Measurements from ENCODE around the gene FSIP1. TPM values are rescaled to one million over a fixed set of nuclear protein-coding genes. Genes with fewer than 3 reads are reported as not detected.

FSIP1 gene
- total and polyA plus RNA-seq, 11 donors: 0.28 to 3.7 (median 0.97) TPM; not detected in 1

DNA sequence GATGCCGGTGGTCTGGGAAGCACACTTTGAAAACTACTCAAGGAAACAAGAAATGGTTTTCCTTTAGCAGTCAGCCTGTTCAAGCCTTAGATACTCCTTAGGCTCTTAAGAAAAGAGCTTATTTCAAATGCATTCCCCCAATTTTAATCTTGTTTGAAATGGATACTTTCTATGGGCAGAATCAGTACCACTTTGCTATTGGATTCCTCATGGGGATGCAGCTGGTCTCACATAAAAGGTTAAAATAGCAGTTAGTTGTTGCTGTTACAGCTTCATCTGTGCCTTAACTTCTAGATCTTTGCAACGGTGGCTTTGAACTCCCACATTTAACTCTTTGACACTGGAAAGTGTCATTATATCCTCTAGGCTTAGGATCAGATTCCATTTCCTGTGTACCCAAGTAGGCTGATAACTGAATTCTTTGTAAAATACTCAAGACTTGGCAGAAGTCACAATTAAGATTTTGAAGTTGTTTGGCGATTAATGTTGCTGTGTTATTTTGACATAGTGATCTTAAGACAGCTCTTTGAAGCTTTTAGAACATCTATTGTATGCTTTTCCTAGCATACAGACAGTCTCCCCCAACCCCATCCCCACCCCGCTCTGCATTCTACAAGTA is 199.6 kb downstream of the FSIP1 start:
- ATAC-seq (no peak), DNase-seq (no peak)
- intact Hi-C loops (cut with DNase I): loop anchor here (2.0 to 10.0 kb wide), 15 partner anchors 91 to 878 kb away; no protein-coding TSS in a partner anchor
- peak overlapping the region in 7 of 12 donors; percentile 3 to 97 (median 88) for H3K27ac ChIP-seq
- TF ChIP-seq POLR2A (IDR thresholded peaks at IDR 0.05): no peak
- TF ChIP-seq, protein P1, sequence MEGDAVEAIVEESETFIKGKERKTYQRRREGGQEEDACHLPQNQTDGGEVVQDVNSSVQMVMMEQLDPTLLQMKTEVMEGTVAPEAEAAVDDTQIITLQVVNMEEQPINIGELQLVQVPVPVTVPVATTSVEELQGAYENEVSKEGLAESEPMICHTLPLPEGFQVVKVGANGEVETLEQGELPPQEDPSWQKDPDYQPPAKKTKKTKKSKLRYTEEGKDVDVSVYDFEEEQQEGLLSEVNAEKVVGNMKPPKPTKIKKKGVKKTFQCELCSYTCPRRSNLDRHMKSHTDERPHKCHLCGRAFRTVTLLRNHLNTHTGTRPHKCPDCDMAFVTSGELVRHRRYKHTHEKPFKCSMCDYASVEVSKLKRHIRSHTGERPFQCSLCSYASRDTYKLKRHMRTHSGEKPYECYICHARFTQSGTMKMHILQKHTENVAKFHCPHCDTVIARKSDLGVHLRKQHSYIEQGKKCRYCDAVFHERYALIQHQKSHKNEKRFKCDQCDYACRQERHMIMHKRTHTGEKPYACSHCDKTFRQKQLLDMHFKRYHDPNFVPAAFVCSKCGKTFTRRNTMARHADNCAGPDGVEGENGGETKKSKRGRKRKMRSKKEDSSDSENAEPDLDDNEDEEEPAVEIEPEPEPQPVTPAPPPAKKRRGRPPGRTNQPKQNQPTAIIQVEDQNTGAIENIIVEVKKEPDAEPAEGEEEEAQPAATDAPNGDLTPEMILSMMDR (IDR thresholded peaks at IDR 0.05): peak in 1 of 12 donors; percentile 30
- H3K36me3 ChIP-seq: peaks cover 0 to 61% (median 48%) of the 10 kb centered on the region in 9 donors
- H3K4me3 ChIP-seq: peak overlapping the region in 11 of 12 donors; percentile 33 to 78 (median 65)
- H3K4me1 ChIP-seq: peaks cover 4 to 71% (median 39%) of the 10 kb centered on the region in 12 donors
- peaks cover 0 to 4% (median 0%) of the 10 kb centered on the region in 9 donors for H3K27me3 ChIP-seq
- WGBS, 4 donors: 51 to 61% (median 56%) methylated on average over 4 of the region's 4 CpGs
- no peaks in the 10 kb centered on the region for H3K9me3 ChIP-seq

- H3K4me3 ChIP-seq: peak overlapping the region; percentile 16 to 78 (median 64)
- peak in 4 of 5 donors; percentile 35 to 67 (median 50) for DNase-seq
- no peak for TF ChIP-seq POLR2A (IDR thresholded peaks at IDR 0.05)
- TF ChIP-seq, protein P1 (IDR thresholded peaks at IDR 0.05): no peak
- H3K9me3 ChIP-seq: no peaks in the 10 kb centered on the region
- intact Hi-C loops (cut with DNase I): loop anchor here (2.0 to 10.0 kb wide), 15 partner anchors 90 to 878 kb away; no protein-coding TSS in a partner anchor
- H3K27me3 ChIP-seq: peaks cover 0 to 4% (median 0%) of the 10 kb centered on the region in 9 donors
- peaks cover 0 to 54% (median 42%) of the 10 kb centered on the region in 9 donors for H3K36me3 ChIP-seq
- peaks cover 4 to 67% (median 39%) of the 10 kb centered on the region in 12 donors for H3K4me1 ChIP-seq
- WGBS, 4 donors: 60 to 65% (median 64%) methylated on average over 16 to 20 of the region's 20 CpGs
- ATAC-seq: no peak
- peak overlapping the region in 10 of 12 donors; percentile 11 to 97 (median 90) for H3K27ac ChIP-seq
These were observed 200.2 kb downstream of the FSIP1 start for GRCh38 chr15:39582286-39582976.

DNA sequence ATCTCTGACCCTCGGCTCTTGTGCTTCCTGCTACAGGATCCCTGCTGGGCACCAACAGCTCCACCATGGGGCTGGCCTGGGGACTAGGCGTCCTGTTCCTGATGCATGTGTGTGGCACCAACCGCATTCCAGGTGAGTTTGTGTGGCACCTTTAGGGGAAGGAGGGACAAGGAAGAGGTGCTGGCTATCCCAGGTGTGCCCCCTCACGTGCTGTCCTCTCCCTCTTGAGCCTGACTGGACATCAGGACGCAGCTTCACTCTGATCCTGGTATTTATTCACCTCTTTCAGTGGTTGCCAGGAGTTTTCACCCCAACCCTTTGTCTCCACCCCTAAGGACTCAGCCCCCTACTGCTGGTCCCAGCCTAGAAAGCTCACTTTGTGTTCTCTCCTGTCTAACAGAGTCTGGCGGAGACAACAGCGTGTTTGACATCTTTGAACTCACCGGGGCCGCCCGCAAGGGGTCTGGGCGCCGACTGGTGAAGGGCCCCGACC is 200.8 kb downstream of the FSIP1 start:
- 63 to 68% (median 65%) methylated on average over 8 to 13 of the region's 13 CpGs for WGBS, 4 donors
- H3K9me3 ChIP-seq: no peaks in the 10 kb centered on the region
- DNase-seq: peak; percentile 53 to 79 (median 61)

More for the DNA sequence above, 200.8 kb downstream of the FSIP1 start:
- Histone ChIP-seq H3K27ac (peak overlapping the region in 11 of 12 donors; percentile 11 to 97 (median 89)), H3K4me3 (peak overlapping the region; percentile 16 to 78 (median 64)), H3K27me3 (peaks cover 0 to 4% (median 0%) of the 10 kb centered on the region in 9 donors), H3K36me3 (peaks cover 0 to 49% (median 36%) of the 10 kb centered on the region in 9 donors), H3K4me1 (peaks cover 4 to 61% (median 38%) of the 10 kb centered on the region in 12 donors)
- intact Hi-C loops (cut with DNase I): loop anchor here (1.0 to 10.0 kb wide), 21 partner anchors 90 to 877 kb away; no protein-coding TSS in a partner anchor
- ATAC-seq: peak; percentile 30 to 51 (median 40)
- TF ChIP-seq POLR2A (IDR thresholded peaks at IDR 0.05): no peak
- TF ChIP-seq, protein P1 (IDR thresholded peaks at IDR 0.05): peak in 9 of 12 donors; percentile 16 to 54 (median 34)
